NT2/D1 (cell line): Measurements from ENCODE around the gene SCAI.
"Not testable (repeated sequence)": the region's sequence is repeated elsewhere in the genome, so short reads cannot be mapped to it uniquely, and the experiment has no call there.

Source experiments
- DNase-seq: peaks from one replicate; pipeline ENCODE4 v3.0.0-alpha.2; 2011; ENCODE audit warnings: low read depth, low spot score
- H3K27me3 ChIP-seq: 2 replicates; pipeline ENCODE4 v1.6.0; 2011; ENCODE audit warnings: mild to moderate bottlenecking; ENCODE audit not compliant: insufficient read length, insufficient read depth
- H3K36me3 ChIP-seq: 2 replicates; pipeline ENCODE4 v1.6.1; 2011; ENCODE audit warnings: mild to moderate bottlenecking, low read length, mixed read lengths; ENCODE audit not compliant: insufficient read depth, insufficient read length
- H3K4me1 ChIP-seq: 2 replicates; pipeline ENCODE4 v1.5.1; 2011; ENCODE audit not compliant: insufficient read depth, insufficient read length
- H3K4me3 ChIP-seq: 2 replicates; pipeline ENCODE4 v1.5.1; 2011; ENCODE audit warnings: low read depth; ENCODE audit not compliant: insufficient read length
- H3K9ac ChIP-seq: 2 replicates; pipeline ENCODE4 v1.6.0; 2011; ENCODE audit warnings: low read depth; ENCODE audit not compliant: insufficient read length
- H3K9me3 ChIP-seq: 2 replicates; pipeline ENCODE4 v1.5.1; 2011; ENCODE audit warnings: mild to moderate bottlenecking, low read length; ENCODE audit not compliant: insufficient read depth
- SUZ12 ChIP-seq: IDR thresholded peaks from 2 replicates; pipeline ENCODE4 v1.6.1; 2011; ENCODE audit not compliant: insufficient read length, insufficient read depth; ENCODE audit errors: extremely low read depth
- YY1 ChIP-seq: IDR thresholded peaks from 2 replicates; pipeline ENCODE4 v1.6.1; 2011; ENCODE audit not compliant: insufficient read length, insufficient read depth
- ZNF274 ChIP-seq: IDR thresholded peaks from 2 replicates; pipeline ENCODE4 v1.6.1; 2011; ENCODE audit warnings: mild to moderate bottlenecking, low read depth, low read length

SCAI gene

GRCh38 chr9:125095821-125096443, 47.4 kb downstream of the SCAI start:
- TF ChIP-seq SUZ12 = no peak
- TF ChIP-seq YY1 = no peak
- TF ChIP-seq ZNF274 = no peak
- no peak overlapping the region for H3K9ac ChIP-seq

GRCh38 chr9:125091121-125091520, 52.2 kb downstream of the SCAI start:
- H3K36me3 ChIP-seq = no peaks in the 10 kb centered on the region
- no peak for DNase-seq
- no peak overlapping the region for H3K4me3 ChIP-seq
- TF ChIP-seq ZNF274 = no peak
- H3K9me3 ChIP-seq = 0 out of 2 replicates have a peak, but pooled peaks cover under 1% of the 10 kb centered on the region
- no peaks in the 10 kb centered on the region for H3K27me3 ChIP-seq
- no peaks in the 10 kb centered on the region for H3K4me1 ChIP-seq
- H3K9ac ChIP-seq = no peak overlapping the region

More at GRCh38 chr9:125095821-125096443, 47.4 kb downstream of the SCAI start:
- no peaks in the 10 kb centered on the region for H3K36me3 ChIP-seq
- no peaks in the 10 kb centered on the region for H3K27me3 ChIP-seq
- peaks cover 5% of the 10 kb centered on the region; the same call in 1 of the 2 replicates for H3K9me3 ChIP-seq
- H3K4me1 ChIP-seq = no peaks in the 10 kb centered on the region
- no peak for DNase-seq
- no peak overlapping the region for H3K4me3 ChIP-seq

- Histone ChIP-seq H3K9ac (no peak overlapping the region), H3K4me1 (no peaks in the 10 kb centered on the region), H3K4me3 (no peak overlapping the region), H3K9me3 (no peaks in the 10 kb centered on the region), H3K36me3 (no peaks in the 10 kb centered on the region), H3K27me3 (no peaks in the 10 kb centered on the region)
- TF ChIP-seq ZNF274 (no peak), SUZ12 (no peak), YY1 (no peak)
- no peak for DNase-seq
Observed at GRCh38 chr9:125089331-125089730, 54.0 kb downstream of the SCAI start.

GRCh38 chr9:125088752-125089151, 54.6 kb downstream of the SCAI start:
- no peak for TF ChIP-seq SUZ12
- no peak for TF ChIP-seq YY1
- no peaks in the 10 kb centered on the region for H3K36me3 ChIP-seq
- no peaks in the 10 kb centered on the region for H3K27me3 ChIP-seq
- H3K4me3 ChIP-seq = no peak overlapping the region
- H3K9ac ChIP-seq = no peak overlapping the region
- H3K9me3 ChIP-seq = peaks cover 2% of the 10 kb centered on the region; the same call in 1 of the 2 replicates
- DNase-seq = no peak
- no peaks in the 10 kb centered on the region for H3K4me1 ChIP-seq

- no peaks in the 10 kb centered on the region for H3K4me1 ChIP-seq
- H3K36me3 ChIP-seq = no peaks in the 10 kb centered on the region
- no peak overlapping the region for H3K9ac ChIP-seq
- no peak for TF ChIP-seq SUZ12
- TF ChIP-seq YY1 = no peak
- TF ChIP-seq ZNF274 = no peak
- no peaks in the 10 kb centered on the region for H3K27me3 ChIP-seq
- H3K4me3 ChIP-seq = no peak overlapping the region
- peaks cover 30% of the 10 kb centered on the region; the same call in 1 of the 2 replicates for H3K9me3 ChIP-seq
- DNase-seq = no peak
Observed at GRCh38 chr9:125085703-125086477, 57.4 kb downstream of the SCAI start.

- H3K9me3 ChIP-seq = peaks cover 37% of the 10 kb centered on the region; the same call in 1 of the 2 replicates
- H3K27me3 ChIP-seq, H3K36me3 ChIP-seq, DNase-seq, H3K4me1 ChIP-seq, H3K4me3 ChIP-seq, H3K9ac ChIP-seq: not testable (repeated sequence)
Observed at GRCh38 chr9:125082197-125082596, 61.1 kb downstream of the SCAI start.

GRCh38 chr9:125080797-125081196, 62.5 kb downstream of the SCAI start:
- not testable (repeated sequence) for H3K36me3 ChIP-seq, H3K4me1 ChIP-seq, H3K4me3 ChIP-seq, DNase-seq, H3K27me3 ChIP-seq, H3K9ac ChIP-seq
- peaks cover 37% of the 10 kb centered on the region; the same call in 1 of the 2 replicates for H3K9me3 ChIP-seq
